T-cell (primary cell): ENCODE data around the gene CPLX3. TPM values are rescaled to one million over a fixed set of nuclear protein-coding genes. Genes with fewer than 3 reads are reported as not detected.

Experiments used
- ATAC-seq, 4 experiments: fragments of 200-7000 bp in 3 of 4; fragments of 150-1000 bp in 1 of 4; cut with Tn5 transposase; replicated peaks in 1 of 4; 1 replicate in 3 of 4; 2 replicates in 1 of 4; pipeline ENCODE4 v1.10.0; 2021; ENCODE audit warnings: moderate library complexity in 3 of 4, mild to moderate bottlenecking in 2 of 4, moderate number of reproducible peaks in 1 of 4
- CTCF ChIA-PET, 2 donors: fragments of 300-600 bp; sonication (Branson Sonifier 250); formaldehyde crosslinking; loops; one replicate each; lab custom pipeline; 2022; ENCODE audit warnings: antibody characterized with exemption in 2 of 2; lab: Charles Lee
- POLR2A ChIA-PET, 2 donors: fragments of 300-600 bp; sonication (Branson Sonifier 250); formaldehyde crosslinking; loops; one replicate each; lab custom pipeline; 2022; ENCODE audit warnings: antibody characterized with exemption in 2 of 2; lab: Charles Lee
- DNase-seq, 35 experiments: peaks; one replicate each; pipeline versions ENCODE4 v3.0.0 to v3.0.0-alpha.2; 2013 to 2023
- H3K27ac ChIP-seq: one replicate; pipeline ENCODE4 v1.5.1; 2013; ENCODE audit warnings: low read length
- H3K27me3 ChIP-seq, 2 experiments: replicated peaks in 1 of 2; 1 replicate in 1 of 2; 2 replicates in 1 of 2; pipeline versions ENCODE4 v1.6.1 to v1.7.0; 2013; ENCODE audit warnings: low read length in 1 of 2, mixed read lengths in 1 of 2; ENCODE audit not compliant: control insufficient read depth in 2 of 2, insufficient read depth in 2 of 2; ENCODE audit errors: extremely low read depth in 1 of 2
- H3K36me3 ChIP-seq, 2 donors: 1 replicate in 1 of 2; 2 replicates in 1 of 2; pipeline versions ENCODE4 v1.6.1 to v1.7.0; 2013; ENCODE audit warnings: low read length in 1 of 2; ENCODE audit not compliant: control insufficient read depth in 2 of 2, insufficient read depth in 1 of 2; ENCODE audit errors: extremely low read depth in 1 of 2
- H3K4me1 ChIP-seq, 2 experiments: 1 replicate in 1 of 2; 2 replicates in 1 of 2; pipeline versions ENCODE4 v1.6.1 to v1.7.0; 2013; ENCODE audit warnings: low read length in 2 of 2, mixed read lengths in 1 of 2; ENCODE audit not compliant: insufficient read depth in 2 of 2, control insufficient read depth in 1 of 2; ENCODE audit errors: extremely low read depth in 1 of 2
- H3K4me3 ChIP-seq, 2 donors: 1 replicate in 1 of 2; 2 replicates in 1 of 2; pipeline versions ENCODE4 v1.5.1 to v1.7.0; 2013; ENCODE audit warnings: mild to moderate bottlenecking in 2 of 2, low read length in 1 of 2, moderate library complexity in 1 of 2; ENCODE audit not compliant: control insufficient read depth in 1 of 2; ENCODE audit errors: extremely low read depth in 1 of 2
- H3K9me3 ChIP-seq: 2 replicates; pipeline ENCODE4 v1.7.0; 2013
- H3K27ac Mint-ChIP-seq, 2 donors: one replicate each; pipeline ENCODE4 v1.8.0; 2020 to 2021; ENCODE audit warnings: mild to moderate bottlenecking in 2 of 2, mixed read lengths in 2 of 2
- H3K27me3 Mint-ChIP-seq, 2 donors: one replicate each; pipeline ENCODE4 v1.8.0; 2021 to 2022; ENCODE audit warnings: mixed read lengths in 2 of 2
- H3K36me3 Mint-ChIP-seq: one replicate; pipeline ENCODE4 v1.8.0; 2021; ENCODE audit warnings: mixed read lengths
- H3K4me1 Mint-ChIP-seq, 3 donors: one replicate each; pipeline ENCODE4 v1.8.0; 2020 to 2022; ENCODE audit warnings: mixed read lengths in 3 of 3, mild to moderate bottlenecking in 1 of 3
- H3K4me3 Mint-ChIP-seq, 3 donors: one replicate each; pipeline ENCODE4 v1.8.0; 2020 to 2022; ENCODE audit warnings: mild to moderate bottlenecking in 3 of 3, mixed read lengths in 3 of 3, moderate library complexity in 3 of 3
- H3K9me3 Mint-ChIP-seq, 3 donors: one replicate each; pipeline ENCODE4 v1.8.0; 2020 to 2022; ENCODE audit warnings: mixed read lengths in 3 of 3
- WGBS: methylation state at CpG from one replicate; pipeline ENCODE4 v1.1.5; 2013; ENCODE audit warnings: missing lambda C conversion rate; ENCODE audit not compliant: insufficient coverage; 5-methylcytosine and 5-hydroxymethylcytosine counted together
- total RNA-seq, 35 experiments: library from RNA in 6 of 35; stranded (reverse) in 6 of 35; fragments of 120-200 nt in 1 of 35; gene quantifications; one replicate each; pipeline versions ENCODE4 v1.2.1 to v1.2.4 and lab custom pipeline; 2013 to 2026

Gene CPLX3
- total RNA-seq, 5 donors from 2014 or later (not counting 1 experiment from before 2014, with no cell fraction given) = 0.16 to 0.50 (median 0.26) TPM; not detected in 2

- H3K9me3 ChIP-seq = no peaks in the 10 kb centered on the region
- CTCF ChIA-PET = interaction anchor here (0.5 to 3.3 kb wide), 21 partner anchors 10 to 656 kb away, joined by 3 to 93 read pairs (median 5); partner anchors contain the start of genes RPP25 (in 1 of the 2) and SCAMP5 (in 1 of the 2)
- Mint-ChIP-seq H3K4me1 (peaks cover 86 to 90% (median 87%) of the 10 kb centered on the region in 3 donors), H3K9me3 (no peaks in the 10 kb centered on the region), H3K36me3 (peaks cover 14% of the 10 kb centered on the region), H3K27me3 (no peaks in the 10 kb centered on the region), H3K4me3 (peak overlapping the region; percentile 84 to 93 (median 93)), H3K27ac (peak overlapping the region; percentile 99 to 100)
- POLR2A ChIA-PET = interaction anchor here (0.5 to 1.9 kb wide), 8 partner anchors 8 to 82 kb away, joined by 3 to 15 read pairs (median 4); no protein-coding TSS in a partner anchor
- no peaks in the 10 kb centered on the region for H3K27me3 ChIP-seq
- peaks cover 0 to 31% of the 10 kb centered on the region in 2 donors for H3K36me3 ChIP-seq
- peaks cover 55 to 91% of the 10 kb centered on the region in 2 experiments for H3K4me1 ChIP-seq
- ATAC-seq (peak; percentile 76 to 81 (median 76)), DNase-seq (peak; percentile 81 to 96 (median 91))
- peak overlapping the region; percentile 90 to 95 for H3K4me3 ChIP-seq
- WGBS = under 1% methylated on average over 10 of the region's 13 CpGs
- peak overlapping the region; percentile 93 for H3K27ac ChIP-seq
These were observed 39.0 kb upstream of the CPLX3 start for GRCh38 chr15:74787251-74788041.

- Mint-ChIP-seq H3K4me1 (peaks cover 93 to 97% (median 94%) of the 10 kb centered on the region in 3 donors), H3K36me3 (peaks cover 14% of the 10 kb centered on the region), H3K27ac (peak overlapping the region; percentile 99 to 100), H3K4me3 (peak overlapping the region; percentile 84 to 93 (median 93)), H3K9me3 (no peaks in the 10 kb centered on the region), H3K27me3 (no peaks in the 10 kb centered on the region)
- Histone ChIP-seq H3K27me3 (no peaks in the 10 kb centered on the region), H3K27ac (peak overlapping the region; percentile 93), H3K4me1 (peaks cover 62 to 95% of the 10 kb centered on the region in 2 experiments), H3K9me3 (no peaks in the 10 kb centered on the region), H3K4me3 (peak overlapping the region; percentile 90 to 95), H3K36me3 (peaks cover 0 to 37% of the 10 kb centered on the region in 2 donors)
- CTCF ChIA-PET = interaction anchor here (0.5 to 3.3 kb wide), 17 partner anchors 9 to 207 kb away, joined by 3 to 93 read pairs (median 5); partner anchors contain the start of genes RPP25 (in 1 of the 2) and SCAMP5 (in 1 of the 2)
- WGBS = 0% methylated on average over 3 of the region's 7 CpGs
- peak in 2 of 35 experiments; percentile 11 to 46 for DNase-seq
- POLR2A ChIA-PET = interaction anchor here (0.5 to 1.9 kb wide), 6 partner anchors 9 to 657 kb away, joined by 3 to 15 read pairs (median 6); no protein-coding TSS in a partner anchor
- ATAC-seq = no peak
These were observed 38.3 kb upstream of the CPLX3 start for GRCh38 chr15:74788042-74788682.

- Histone ChIP-seq H3K36me3 (peaks cover 0 to 37% of the 10 kb centered on the region in 2 donors), H3K4me1 (peaks cover 66 to 95% of the 10 kb centered on the region in 2 experiments), H3K4me3 (peak overlapping the region; percentile 90 to 95), H3K27me3 (no peaks in the 10 kb centered on the region), H3K27ac (peak overlapping the region; percentile 93), H3K9me3 (no peaks in the 10 kb centered on the region)
- POLR2A ChIA-PET = interaction anchor here (0.5 to 1.9 kb wide), 3 partner anchors 8 to 657 kb away, joined by 3 to 15 read pairs (median 6); no protein-coding TSS in a partner anchor
- Mint-ChIP-seq H3K27ac (peak overlapping the region; percentile 99 to 100), H3K27me3 (no peaks in the 10 kb centered on the region), H3K36me3 (peaks cover 14% of the 10 kb centered on the region), H3K9me3 (no peaks in the 10 kb centered on the region), H3K4me3 (peak overlapping the region; percentile 84 to 93 (median 93)), H3K4me1 (peaks cover 94 to 97% (median 95%) of the 10 kb centered on the region in 3 donors)
- ATAC-seq = peak; percentile 3 to 26 (median 11)
- DNase-seq = peak in 31 of 35 experiments; percentile 33 to 73 (median 52)
- CTCF ChIA-PET = interaction anchor here (0.8 to 3.3 kb wide), 12 partner anchors 8 to 207 kb away, joined by 3 to 93 read pairs (median 8); partner anchors contain the start of gene SCAMP5 (in 1 of the 2)
- WGBS = 0% methylated on average over 4 of the region's 9 CpGs
These were observed 37.7 kb upstream of the CPLX3 start for GRCh38 chr15:74788683-74789151.

- Histone ChIP-seq H3K4me3 (peak overlapping the region; percentile 90 to 95), H3K27me3 (no peaks in the 10 kb centered on the region), H3K27ac (peak overlapping the region; percentile 93), H3K9me3 (no peaks in the 10 kb centered on the region), H3K36me3 (peaks cover 0 to 37% of the 10 kb centered on the region in 2 donors), H3K4me1 (peaks cover 66 to 95% of the 10 kb centered on the region in 2 experiments)
- peaks cover 93 to 95% (median 94%) of the 10 kb centered on the region in 3 donors for H3K4me1 Mint-ChIP-seq
- peaks cover 14% of the 10 kb centered on the region for H3K36me3 Mint-ChIP-seq
- H3K9me3 Mint-ChIP-seq = no peaks in the 10 kb centered on the region
- H3K27me3 Mint-ChIP-seq = no peaks in the 10 kb centered on the region
- peak overlapping the region; percentile 84 to 93 (median 93) for H3K4me3 Mint-ChIP-seq
- no peak for ATAC-seq
- 1% methylated on average over 14 of the region's 14 CpGs for WGBS
- ChIA-PET CTCF (interaction anchor here in 1 of 2 donors (1.8 kb wide), 1 partner anchor 18 kb away, joined by 9 read pairs; no protein-coding TSS in a partner anchor), POLR2A (interaction anchor here in 1 of 2 donors (1.1 kb wide), 1 partner anchor 8 kb away, joined by 3 read pairs; no protein-coding TSS in a partner anchor)
- H3K27ac Mint-ChIP-seq = peak overlapping the region; percentile 99 to 100
- DNase-seq = peak in 8 of 35 experiments; percentile 32 to 58 (median 38)
These were observed 37.2 kb upstream of the CPLX3 start for GRCh38 chr15:74789171-74789631.

- peak overlapping the region; percentile 93 for H3K27ac ChIP-seq
- ATAC-seq = no peak
- no peaks in the 10 kb centered on the region for H3K27me3 Mint-ChIP-seq
- H3K4me1 ChIP-seq = peaks cover 71 to 95% of the 10 kb centered on the region in 2 experiments
- WGBS = 4% methylated on average over 3 of the region's 3 CpGs
- peaks cover 0 to 37% of the 10 kb centered on the region in 2 donors for H3K36me3 ChIP-seq
- DNase-seq = peak in 1 of 35 experiments; percentile 7
- peak overlapping the region; percentile 90 to 95 for H3K4me3 ChIP-seq
- ChIA-PET POLR2A (interaction anchor here in 1 of 2 donors (0.6 kb wide), 1 partner anchor 16 kb away, joined by 5 read pairs; no protein-coding TSS in a partner anchor), CTCF (interaction anchor here in 1 of 2 donors (1.0 to 1.8 kb wide), 2 partner anchors 10 to 19 kb away, joined by 4 to 9 read pairs; no protein-coding TSS in a partner anchor)
- no peaks in the 10 kb centered on the region for H3K9me3 ChIP-seq
- peak overlapping the region; percentile 99 to 100 for H3K27ac Mint-ChIP-seq
- peaks cover 92 to 95% (median 95%) of the 10 kb centered on the region in 3 donors for H3K4me1 Mint-ChIP-seq
- no peaks in the 10 kb centered on the region for H3K9me3 Mint-ChIP-seq
- peak overlapping the region; percentile 84 to 93 (median 93) for H3K4me3 Mint-ChIP-seq
- H3K27me3 ChIP-seq = no peaks in the 10 kb centered on the region
- peaks cover 14% of the 10 kb centered on the region for H3K36me3 Mint-ChIP-seq
These were observed 36.7 kb upstream of the CPLX3 start for GRCh38 chr15:74789741-74790079.
